ENCODE measurements around the gene PRKAG1.

The PRKAG1 gene

GRCh38 chr12:48960834-48961233 is 57.7 kb downstream of the PRKAG1 start:
- DNase-seq, result no peak

GRCh38 chr12:48958049-48958388 is 60.6 kb downstream of the PRKAG1 start:
- no peak for DNase-seq

GRCh38 chr12:48957141-48958048 is 61.2 kb downstream of the PRKAG1 start, which contains the start of gene ARF3:
Gene ARF3 (minus strand): TSS chr12:48957487. CDS start chr12:48941095, 16,392 bp downstream.
- DNase-seq, result peak; percentile 97

- peak; percentile 92 for DNase-seq
These were observed 62.1 kb downstream of the PRKAG1 start for GRCh38 chr12:48956279-48957140.

- peak; percentile 84 for DNase-seq
These were observed 63.6 kb downstream of the PRKAG1 start for GRCh38 chr12:48954841-48955501.

GRCh38 chr12:48954061-48954460 is 64.5 kb downstream of the PRKAG1 start:
- DNase-seq, result no peak

GRCh38 chr12:48952691-48953090 is 65.9 kb downstream of the PRKAG1 start:
- DNase-seq, result no peak
